Measurements from ENCODE around the gene OR14I1. TPM values are rescaled to one million over a fixed set of nuclear protein-coding genes. Genes with fewer than 3 reads are reported as not detected.

Gene OR14I1
- total RNA-seq, 1 donor from 2014 or later: not detected

GRCh38 chr1:248714248-248714647 lies 11.7 kb upstream of the OR14I1 start:
- no peaks in the 10 kb centered on the region for H3K27me3 ChIP-seq (ENCODE audit: control insufficient read depth, insufficient read depth, low read length)
- H3K4me3 ChIP-seq (ENCODE audit: low read depth, low read length): no peak overlapping the region
- TF ChIP-seq, protein P1, sequence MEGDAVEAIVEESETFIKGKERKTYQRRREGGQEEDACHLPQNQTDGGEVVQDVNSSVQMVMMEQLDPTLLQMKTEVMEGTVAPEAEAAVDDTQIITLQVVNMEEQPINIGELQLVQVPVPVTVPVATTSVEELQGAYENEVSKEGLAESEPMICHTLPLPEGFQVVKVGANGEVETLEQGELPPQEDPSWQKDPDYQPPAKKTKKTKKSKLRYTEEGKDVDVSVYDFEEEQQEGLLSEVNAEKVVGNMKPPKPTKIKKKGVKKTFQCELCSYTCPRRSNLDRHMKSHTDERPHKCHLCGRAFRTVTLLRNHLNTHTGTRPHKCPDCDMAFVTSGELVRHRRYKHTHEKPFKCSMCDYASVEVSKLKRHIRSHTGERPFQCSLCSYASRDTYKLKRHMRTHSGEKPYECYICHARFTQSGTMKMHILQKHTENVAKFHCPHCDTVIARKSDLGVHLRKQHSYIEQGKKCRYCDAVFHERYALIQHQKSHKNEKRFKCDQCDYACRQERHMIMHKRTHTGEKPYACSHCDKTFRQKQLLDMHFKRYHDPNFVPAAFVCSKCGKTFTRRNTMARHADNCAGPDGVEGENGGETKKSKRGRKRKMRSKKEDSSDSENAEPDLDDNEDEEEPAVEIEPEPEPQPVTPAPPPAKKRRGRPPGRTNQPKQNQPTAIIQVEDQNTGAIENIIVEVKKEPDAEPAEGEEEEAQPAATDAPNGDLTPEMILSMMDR (IDR thresholded peaks at IDR 0.05; ENCODE audit: insufficient read depth, low read length, severe bottlenecking): no peak
- DNase-seq (ENCODE audit: low read depth) (no peak), FAIRE-seq (no peak)
- H3K36me3 ChIP-seq (ENCODE audit: control insufficient read depth, insufficient read depth, low read length): no peaks in the 10 kb centered on the region

DNA sequence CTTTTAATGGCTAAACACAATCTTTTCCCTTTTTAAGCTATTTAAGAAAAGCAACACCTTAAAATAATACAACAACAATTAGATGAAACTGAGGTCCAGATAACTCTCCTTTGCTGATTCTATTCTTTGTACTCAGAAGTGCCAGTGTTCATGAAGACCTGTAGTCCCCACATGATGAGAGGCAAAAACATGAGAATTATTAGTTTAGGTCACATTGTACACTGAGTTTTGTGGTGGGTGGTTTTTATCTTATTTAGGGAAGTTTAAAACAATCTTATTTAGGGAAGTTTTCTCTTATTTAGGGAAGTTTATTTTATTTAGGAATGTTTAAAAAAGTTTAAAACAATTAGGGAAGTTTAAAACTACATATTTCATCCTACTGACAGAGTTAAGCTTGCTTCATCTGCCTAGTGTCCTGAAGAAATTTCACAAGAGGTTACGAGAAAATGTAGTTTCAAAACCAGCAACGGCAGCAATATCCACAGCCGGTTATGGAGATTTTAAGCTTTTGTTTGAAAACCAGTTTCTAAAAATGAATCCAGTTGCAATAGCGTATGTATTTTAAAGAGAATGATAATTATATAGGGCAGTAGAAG lies 7.8 kb upstream of the OR14I1 start:
- H3K27me3 ChIP-seq (ENCODE audit: control insufficient read depth, insufficient read depth, low read length): no peaks in the 10 kb centered on the region
- no peak overlapping the region for H3K4me3 ChIP-seq (ENCODE audit: low read depth, low read length)
- FAIRE-seq (no peak), DNase-seq (ENCODE audit: low read depth) (no peak)
- H3K36me3 ChIP-seq (ENCODE audit: control insufficient read depth, insufficient read depth, low read length): no peaks in the 10 kb centered on the region
- TF ChIP-seq, protein P1 (IDR thresholded peaks at IDR 0.05; ENCODE audit: insufficient read depth, low read length, severe bottlenecking): no peak

DNA sequence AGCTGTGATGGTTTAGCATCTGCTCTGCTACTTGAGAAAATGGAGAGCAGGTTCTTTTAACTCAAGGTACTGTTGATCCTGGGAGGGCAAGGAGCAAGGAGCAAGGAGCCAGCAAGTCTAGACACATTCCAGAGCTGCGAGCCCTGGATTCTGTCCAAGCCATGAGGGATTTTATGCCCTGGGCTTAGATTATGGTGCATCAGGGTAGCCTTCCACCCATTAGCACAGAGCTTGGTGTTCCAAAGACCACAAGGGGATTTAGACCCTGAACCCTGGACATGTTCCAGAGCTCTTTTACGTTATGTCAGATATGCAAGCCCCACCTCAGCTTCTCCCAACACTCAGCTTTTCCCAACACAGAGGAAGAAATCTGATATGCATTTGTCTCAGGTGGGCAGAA lies 2.0 kb upstream of the OR14I1 start:
- no peaks in the 10 kb centered on the region for H3K36me3 ChIP-seq (ENCODE audit: control insufficient read depth, insufficient read depth, low read length)
- FAIRE-seq (no peak), DNase-seq (ENCODE audit: low read depth) (no peak)
- TF ChIP-seq, protein P1 (IDR thresholded peaks at IDR 0.05; ENCODE audit: insufficient read depth, low read length, severe bottlenecking): no peak
- H3K27me3 ChIP-seq (ENCODE audit: control insufficient read depth, insufficient read depth, low read length): no peaks in the 10 kb centered on the region
- H3K4me3 ChIP-seq (ENCODE audit: low read depth, low read length): no peak overlapping the region

- no peak for DNase-seq (ENCODE audit: low read depth)
- no peaks in the 10 kb centered on the region for H3K36me3 ChIP-seq (ENCODE audit: control insufficient read depth, insufficient read depth, low read length)
- no peak overlapping the region for H3K4me3 ChIP-seq (ENCODE audit: low read depth, low read length)
- H3K27me3 ChIP-seq (ENCODE audit: control insufficient read depth, insufficient read depth, low read length): no peaks in the 10 kb centered on the region
- no peak for FAIRE-seq
- TF ChIP-seq, protein P1 (IDR thresholded peaks at IDR 0.05; ENCODE audit: insufficient read depth, low read length, severe bottlenecking): no peak
These were observed 1.1 kb upstream of the OR14I1 start for GRCh38 chr1:248703674-248704073.

DNA sequence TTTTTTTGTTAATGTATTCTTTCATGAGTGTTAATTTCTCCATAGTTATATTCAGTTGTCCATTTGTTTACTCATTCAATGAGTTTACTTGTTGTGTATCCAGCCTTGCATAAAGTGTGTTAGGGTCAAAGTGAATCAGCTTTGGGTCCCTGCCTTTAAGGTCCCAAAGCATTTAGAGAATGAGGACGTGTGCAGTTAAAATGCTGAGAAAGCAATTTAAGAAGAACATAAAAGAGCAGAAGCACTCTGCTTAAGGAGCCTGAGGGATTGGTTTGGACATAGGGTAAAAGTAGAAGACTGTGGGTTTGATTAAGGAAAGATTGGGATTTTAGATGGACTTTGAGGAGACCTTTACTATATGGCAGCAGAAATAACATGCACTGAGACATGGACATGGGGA lies 3.5 kb downstream of the OR14I1 start:
- no peak for FAIRE-seq
- Histone ChIP-seq H3K27me3 (ENCODE audit: control insufficient read depth, insufficient read depth, low read length) (no peaks in the 10 kb centered on the region), H3K36me3 (ENCODE audit: control insufficient read depth, insufficient read depth, low read length) (no peaks in the 10 kb centered on the region), H3K4me3 (ENCODE audit: low read depth, low read length) (no peak overlapping the region)
- TF ChIP-seq, protein P1 (IDR thresholded peaks at IDR 0.05; ENCODE audit: insufficient read depth, low read length, severe bottlenecking): no peak
- no peak for DNase-seq (ENCODE audit: low read depth)

- no peak for DNase-seq (ENCODE audit: low read depth)
- H3K36me3 ChIP-seq (ENCODE audit: control insufficient read depth, insufficient read depth, low read length): no peaks in the 10 kb centered on the region
- no peak overlapping the region for H3K4me3 ChIP-seq (ENCODE audit: low read depth, low read length)
- no peaks in the 10 kb centered on the region for H3K27me3 ChIP-seq (ENCODE audit: control insufficient read depth, insufficient read depth, low read length)
- TF ChIP-seq, protein P1 (IDR thresholded peaks at IDR 0.05; ENCODE audit: insufficient read depth, low read length, severe bottlenecking): no peak
- FAIRE-seq: no peak
These were observed 4.7 kb downstream of the OR14I1 start for GRCh38 chr1:248697907-248698306.

Data from bronchial epithelial cell (primary cell).